Mammary epithelial cell (primary cell): ENCODE measurements around the gene FUBP1.

Source experiments
- EZH2 ChIP-seq: IDR thresholded peaks from 2 replicates; pipeline ENCODE4 v1.6.1; 2012; ENCODE audit warnings: low read length, inconsistent platforms, borderline replicate concordance
- TF ChIP-seq, protein P1 (sequence below), 2 donors: IDR thresholded peaks in 1 of 2; conservative IDR thresholded peaks in 1 of 2; 2 replicates each; pipeline ENCODE4 v1.5.1; 2011 to 2012; ENCODE audit warnings: inconsistent platforms in 2 of 2, low read length in 2 of 2, mild to moderate bottlenecking in 2 of 2, control low read depth in 1 of 2, low read depth in 1 of 2; ENCODE audit not compliant: insufficient read depth in 1 of 2; ENCODE audit errors: extremely low read depth in 1 of 2

DNA sequence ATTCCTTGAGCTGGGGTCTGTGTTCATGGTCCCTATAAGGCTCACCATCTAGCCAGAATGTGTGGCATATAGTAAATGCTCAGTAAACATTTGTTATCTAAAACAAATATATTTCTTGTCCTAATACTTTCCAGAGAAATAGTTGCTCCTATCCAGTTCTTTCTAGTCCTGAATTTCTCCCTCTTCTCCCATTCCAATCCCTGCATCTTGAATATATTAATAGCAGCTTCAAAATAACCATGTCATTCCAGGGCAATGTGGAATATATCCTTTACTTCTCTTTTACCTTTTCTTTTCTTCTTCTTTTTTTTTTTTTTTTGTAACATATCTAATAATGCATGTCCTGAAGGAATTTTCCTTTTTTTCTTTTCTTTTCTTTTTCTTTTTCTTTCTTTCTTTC lies 36.3 kb upstream of the FUBP1 start:
- TF ChIP-seq, protein P1, sequence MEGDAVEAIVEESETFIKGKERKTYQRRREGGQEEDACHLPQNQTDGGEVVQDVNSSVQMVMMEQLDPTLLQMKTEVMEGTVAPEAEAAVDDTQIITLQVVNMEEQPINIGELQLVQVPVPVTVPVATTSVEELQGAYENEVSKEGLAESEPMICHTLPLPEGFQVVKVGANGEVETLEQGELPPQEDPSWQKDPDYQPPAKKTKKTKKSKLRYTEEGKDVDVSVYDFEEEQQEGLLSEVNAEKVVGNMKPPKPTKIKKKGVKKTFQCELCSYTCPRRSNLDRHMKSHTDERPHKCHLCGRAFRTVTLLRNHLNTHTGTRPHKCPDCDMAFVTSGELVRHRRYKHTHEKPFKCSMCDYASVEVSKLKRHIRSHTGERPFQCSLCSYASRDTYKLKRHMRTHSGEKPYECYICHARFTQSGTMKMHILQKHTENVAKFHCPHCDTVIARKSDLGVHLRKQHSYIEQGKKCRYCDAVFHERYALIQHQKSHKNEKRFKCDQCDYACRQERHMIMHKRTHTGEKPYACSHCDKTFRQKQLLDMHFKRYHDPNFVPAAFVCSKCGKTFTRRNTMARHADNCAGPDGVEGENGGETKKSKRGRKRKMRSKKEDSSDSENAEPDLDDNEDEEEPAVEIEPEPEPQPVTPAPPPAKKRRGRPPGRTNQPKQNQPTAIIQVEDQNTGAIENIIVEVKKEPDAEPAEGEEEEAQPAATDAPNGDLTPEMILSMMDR (conservative IDR thresholded peaks at IDR 0.05 in 1 of 2, IDR thresholded peaks at IDR 0.05 in 1 of 2; ENCODE audit: extremely low read depth in 1 of 2, insufficient read depth in 1 of 2, low read depth in 1 of 2, low read length in 2 of 2) = no peak
- no peak for TF ChIP-seq EZH2
